SK-N-SH treated with all-trans-retinoic acid at 6 μM for 48 hours (cell line): ENCODE results near the gene LPP.

Source experiments
- ARNTL ChIP-seq: fragments of 450-650 bp; formaldehyde crosslinking; IDR thresholded peaks from 2 replicates; pipeline ENCODE4 v1.5.0; 2020; ENCODE audit warnings: low read depth, mild to moderate bottlenecking, moderate library complexity, borderline replicate concordance
- CREB5 ChIP-seq: fragments of 250-450 bp; sonication (Bioruptor Pico); IDR thresholded peaks from 2 replicates; pipeline ENCODE4 v1.5.1; 2020; ENCODE audit warnings: low read depth, mild to moderate bottlenecking, moderate library complexity
- CSDC2 ChIP-seq: fragments of 250-450 bp; sonication (Bioruptor Pico); IDR thresholded peaks from 2 replicates; pipeline ENCODE4 v1.5.0; 2020; ENCODE audit warnings: mild to moderate bottlenecking, moderate library complexity
- GLIS3 ChIP-seq: fragments of 250-450 bp; sonication (Bioruptor Pico); IDR thresholded peaks from 2 replicates; pipeline ENCODE4 v1.5.0; 2020; ENCODE audit warnings: mild to moderate bottlenecking, moderate library complexity
- PATZ1 ChIP-seq: fragments of 250-450 bp; sonication (Bioruptor Pico); IDR thresholded peaks from 2 replicates; pipeline ENCODE4 v1.8.0; 2020; ENCODE audit warnings: mild to moderate bottlenecking, moderate library complexity, borderline replicate concordance
- POU6F1 ChIP-seq: fragments of 250-450 bp; sonication (Bioruptor Pico); IDR thresholded peaks from 2 replicates; pipeline ENCODE4 v1.8.0; 2021; ENCODE audit warnings: low read depth, mild to moderate bottlenecking, moderate library complexity, borderline replicate concordance
- RARB ChIP-seq: fragments of 250-450 bp; sonication (Bioruptor Pico); IDR thresholded peaks from 2 replicates; pipeline ENCODE4 v1.8.0; 2021; ENCODE audit warnings: mild to moderate bottlenecking, moderate library complexity
- TCF4 ChIP-seq: fragments of 250-450 bp; sonication (Bioruptor Pico); IDR thresholded peaks from 2 replicates; pipeline ENCODE4 v1.8.0; 2021; ENCODE audit warnings: mild to moderate bottlenecking, moderate library complexity, borderline replicate concordance
- TOX ChIP-seq: fragments of 250-450 bp; sonication (Bioruptor Pico); IDR thresholded peaks from 2 replicates; pipeline ENCODE4 v1.8.0; 2021; ENCODE audit warnings: mild to moderate bottlenecking, moderate library complexity, borderline replicate concordance
- TSHZ2 ChIP-seq: fragments of 250-450 bp; sonication (Bioruptor Pico); IDR thresholded peaks from 2 replicates; pipeline ENCODE4 v1.5.0; 2020; ENCODE audit warnings: mild to moderate bottlenecking, moderate library complexity
- ZFP30 ChIP-seq: fragments of 450-650 bp; formaldehyde crosslinking; IDR thresholded peaks from 2 replicates; pipeline ENCODE4 v1.5.0; 2022; ENCODE audit warnings: mild to moderate bottlenecking, moderate library complexity

GRCh38 chr3:188192034-188192433, 38.1 kb downstream of the LPP start:
- TF ChIP-seq TOX, result no peak
- no peak for TF ChIP-seq GLIS3 (CRISPR knock-in tag)
- no peak for TF ChIP-seq TCF4
- no peak for TF ChIP-seq POU6F1 (CRISPR knock-in tag)
- no peak for TF ChIP-seq CSDC2 (CRISPR knock-in tag)
- TF ChIP-seq RARB (CRISPR knock-in tag), result no peak
- no peak for TF ChIP-seq PATZ1 (CRISPR knock-in tag)
- TF ChIP-seq ARNTL (CRISPR knock-in tag), result no peak
- no peak for TF ChIP-seq ZFP30 (CRISPR knock-in tag)
- TF ChIP-seq TSHZ2 (CRISPR knock-in tag), result no peak
- TF ChIP-seq CREB5 (CRISPR knock-in tag), result no peak
